ENCODE data around the gene SFSWAP.
"Not testable (repeated sequence)": the region's sequence is repeated elsewhere in the genome, so short reads cannot be mapped to it uniquely, and the experiment has no call there.

The SFSWAP gene

DNA sequence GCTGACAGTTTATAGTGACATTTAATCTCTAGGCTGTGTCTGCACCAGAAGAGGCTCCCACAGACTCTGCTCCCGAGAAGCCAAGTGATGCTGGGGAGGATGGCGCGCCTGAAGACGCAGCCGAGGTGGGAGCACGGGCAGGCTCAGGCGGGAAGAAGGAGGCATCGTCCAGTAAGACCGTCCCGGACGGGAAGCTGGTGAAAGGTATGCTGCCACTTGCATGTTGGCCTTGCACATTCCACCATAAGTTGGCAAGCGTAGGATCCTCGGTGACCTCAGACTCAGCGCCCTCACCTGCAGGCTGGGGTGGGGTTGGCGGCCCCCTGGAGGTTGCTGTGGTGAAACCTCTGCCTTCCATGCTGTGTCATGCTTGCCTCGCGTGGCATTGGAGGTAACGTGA, 45.6 kb downstream of the SFSWAP start:
- DNase-seq: no peak

GRCh38 chr12:131757111-131757510, 46.2 kb downstream of the SFSWAP start:
- no peak for DNase-seq

GRCh38 chr12:131758016-131758739, 47.3 kb downstream of the SFSWAP start:
- DNase-seq: no peak

DNA sequence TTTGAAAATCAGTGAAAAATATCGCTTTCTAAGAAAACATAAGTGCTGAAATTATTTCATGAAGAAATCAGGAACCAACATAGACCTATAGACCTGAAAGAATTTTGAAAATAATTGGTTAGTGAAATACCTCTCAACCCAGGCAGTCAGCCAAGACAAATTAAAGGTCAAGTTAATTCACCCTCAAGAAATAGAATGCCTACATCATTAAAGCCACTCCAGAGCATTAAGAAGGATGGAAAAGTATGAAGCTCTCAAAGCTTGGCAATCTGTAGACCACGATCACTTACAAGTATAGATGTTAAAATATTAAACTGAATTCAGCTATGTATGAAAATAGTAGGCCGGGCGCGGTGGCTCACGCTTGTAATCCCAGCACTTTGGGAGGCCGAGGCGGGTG, 48.3 kb downstream of the SFSWAP start:
- DNase-seq: no peak

GRCh38 chr12:131761638-131762037, 50.7 kb downstream of the SFSWAP start:
- DNase-seq: no peak

DNA sequence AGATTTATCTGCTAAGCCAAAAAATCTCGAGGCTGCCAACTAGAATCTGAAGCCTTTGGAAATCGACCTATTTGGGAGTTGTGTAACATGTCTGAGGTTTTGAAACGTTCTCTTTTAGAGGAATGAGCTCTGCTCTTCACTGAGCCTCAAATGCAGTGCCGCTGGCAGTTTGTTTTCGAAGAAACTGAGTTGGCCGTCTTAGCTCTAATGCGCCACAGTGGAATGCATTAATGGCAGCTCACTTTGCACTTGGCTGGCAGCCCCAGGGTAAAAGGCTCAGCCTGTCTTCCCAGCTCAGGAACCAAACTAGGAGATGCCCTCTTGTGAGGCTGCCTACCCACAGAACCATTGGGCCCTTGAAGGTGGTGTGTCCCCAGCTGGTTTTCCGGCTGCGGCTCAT, 53.8 kb downstream of the SFSWAP start:
- DNase-seq: peak in 11 of 56 donors; percentile 9 to 49 (median 23)

- DNase-seq: no peak
These were observed 55.1 kb downstream of the SFSWAP start for GRCh38 chr12:131765961-131766360.

- DNase-seq: no peak
These were observed 55.7 kb downstream of the SFSWAP start for GRCh38 chr12:131766382-131767107.

DNA sequence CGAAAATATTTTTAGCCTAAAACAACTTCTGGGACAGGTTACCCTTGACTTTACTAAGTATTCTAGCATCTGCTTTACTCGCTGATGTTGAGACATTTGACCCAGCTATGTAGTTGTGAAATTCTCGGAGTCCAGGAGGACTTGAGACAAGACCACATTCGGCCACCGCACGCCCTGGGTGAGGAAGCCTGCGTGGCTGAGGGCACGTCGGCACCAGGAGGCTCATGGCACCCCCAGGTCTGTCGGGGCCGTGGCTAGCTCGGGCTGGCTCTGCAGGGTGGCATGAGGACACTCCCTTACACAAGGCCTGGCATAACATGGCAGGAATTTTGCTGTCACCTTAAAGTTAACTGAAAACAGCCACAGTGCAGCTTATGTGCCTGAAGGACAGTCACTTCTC, 59.2 kb downstream of the SFSWAP start:
- no peak for DNase-seq

- no peak for DNase-seq
These were observed 61.1 kb downstream of the SFSWAP start for GRCh38 chr12:131771965-131772364.

DNA sequence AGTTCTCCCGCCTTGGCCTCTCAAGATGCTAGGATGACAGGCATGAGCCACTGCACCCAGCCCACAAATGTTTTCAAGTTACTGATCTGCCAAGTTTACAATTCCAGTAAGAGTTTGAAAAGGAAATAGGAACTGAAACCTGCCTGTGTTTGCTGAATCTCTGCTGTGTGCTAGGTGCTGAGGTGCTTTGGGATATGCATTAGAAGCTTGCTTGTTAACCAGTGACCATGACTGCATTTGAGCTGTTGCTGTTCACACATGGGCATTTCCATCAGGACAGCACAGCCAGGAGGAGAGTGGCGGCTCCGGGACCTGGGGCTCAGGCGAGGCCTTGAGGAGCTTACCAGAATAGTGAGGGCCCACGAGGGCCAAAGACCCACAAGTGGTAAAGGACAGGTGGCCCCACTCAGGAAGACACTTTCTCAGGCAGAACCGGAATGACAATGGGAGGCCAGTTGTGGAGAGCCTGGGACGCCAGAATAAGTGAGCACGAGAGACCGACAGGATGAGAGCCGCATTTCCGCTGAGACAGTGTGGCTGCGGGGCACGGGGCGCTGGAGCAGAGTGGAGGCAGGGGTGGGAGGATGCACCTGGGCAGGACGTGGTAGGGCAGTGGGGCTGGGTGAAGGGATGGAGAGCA, 62.8 kb downstream of the SFSWAP start:
- DNase-seq: no peak

- DNase-seq: no peak
These were observed 63.9 kb downstream of the SFSWAP start for GRCh38 chr12:131774576-131775391.

DNA sequence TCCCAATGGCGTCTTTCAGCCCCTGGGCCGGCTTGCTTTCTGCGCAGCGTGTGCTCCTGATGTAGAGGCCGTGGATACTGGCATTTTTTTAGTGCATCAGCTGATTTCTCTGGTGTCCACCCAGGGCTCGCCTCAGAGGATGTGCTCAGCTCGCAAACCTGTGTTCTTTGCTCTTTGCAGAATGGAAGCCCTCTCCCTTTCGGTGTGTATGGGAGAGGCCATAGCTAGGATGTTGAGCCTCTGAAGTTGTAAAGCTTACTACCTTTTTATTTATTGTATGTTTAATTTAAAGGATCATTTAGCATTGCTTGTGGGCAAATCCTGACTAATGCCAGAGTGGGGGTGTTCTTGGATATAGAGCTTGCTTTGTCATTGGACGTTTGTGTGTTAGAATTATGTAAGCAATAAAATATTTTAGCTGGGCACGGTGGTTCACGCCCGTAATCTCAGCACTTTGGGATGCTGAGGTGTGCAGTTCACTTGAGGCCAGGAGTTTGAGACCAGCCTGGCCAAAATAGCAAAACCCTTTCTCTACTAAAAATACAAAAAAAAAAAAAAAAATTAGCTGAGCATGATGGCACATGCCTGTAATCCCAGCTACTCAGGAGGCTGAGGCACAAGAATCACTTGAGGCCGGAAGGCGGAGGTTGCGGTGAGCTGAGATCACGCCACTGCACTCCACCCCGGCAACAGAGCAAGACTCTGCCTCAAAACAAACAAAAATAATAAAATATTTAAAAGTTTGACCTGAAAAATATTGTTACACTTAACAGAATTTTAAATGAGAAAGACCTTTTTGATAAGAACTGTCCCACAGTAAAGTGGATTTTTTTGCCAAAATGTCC, 64.7 kb downstream of the SFSWAP start:
- DNase-seq: no peak

GRCh38 chr12:131776237-131776889, 65.5 kb downstream of the SFSWAP start:
- DNase-seq: no peak

GRCh38 chr12:131777269-131777668, 66.4 kb downstream of the SFSWAP start:
- not testable (repeated sequence) for DNase-seq

GRCh38 chr12:131779027-131779426, 68.1 kb downstream of the SFSWAP start:
- DNase-seq: no peak

DNA sequence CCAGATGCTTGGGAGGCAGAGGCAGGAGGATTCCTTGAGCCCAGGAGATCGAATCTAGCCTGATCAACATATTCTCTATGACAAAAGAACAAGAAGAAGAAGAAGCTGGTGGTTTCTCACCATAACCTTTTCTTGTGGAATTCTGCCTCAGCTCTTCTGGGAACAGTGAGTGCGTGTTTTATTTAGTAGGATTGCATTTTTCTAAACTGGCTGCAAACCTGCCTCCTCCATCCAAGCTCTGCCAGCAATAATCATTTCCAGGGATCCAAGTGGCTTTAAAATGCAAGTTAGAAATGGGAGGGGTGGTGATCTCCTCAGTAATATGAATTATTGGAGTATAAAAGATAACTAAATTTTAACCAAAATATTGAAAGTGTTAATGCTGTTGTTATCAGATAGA, 71.2 kb downstream of the SFSWAP start:
- no peak for DNase-seq

GRCh38 chr12:131783915-131784541, 73.1 kb downstream of the SFSWAP start:
- DNase-seq: peak in 4 of 56 donors; percentile 5 to 24 (median 18)
